KBM-7 (cell line): ENCODE results near the gene IL11RA.

Experiments
- DNase-seq: peaks from one replicate; pipeline ENCODE4 v3.0.0-alpha.2; 2015
- in situ Hi-C: fragments of 300-500 bp; cut with MboI; formaldehyde crosslinking; loops from 2 replicates; pipeline ENCODE4 v1.14.3; 2020; ENCODE audit warnings: low sequenced_read_pairs, low pct_unique_long_range_greater_than_20kb, mixed read lengths

Gene IL11RA

DNA sequence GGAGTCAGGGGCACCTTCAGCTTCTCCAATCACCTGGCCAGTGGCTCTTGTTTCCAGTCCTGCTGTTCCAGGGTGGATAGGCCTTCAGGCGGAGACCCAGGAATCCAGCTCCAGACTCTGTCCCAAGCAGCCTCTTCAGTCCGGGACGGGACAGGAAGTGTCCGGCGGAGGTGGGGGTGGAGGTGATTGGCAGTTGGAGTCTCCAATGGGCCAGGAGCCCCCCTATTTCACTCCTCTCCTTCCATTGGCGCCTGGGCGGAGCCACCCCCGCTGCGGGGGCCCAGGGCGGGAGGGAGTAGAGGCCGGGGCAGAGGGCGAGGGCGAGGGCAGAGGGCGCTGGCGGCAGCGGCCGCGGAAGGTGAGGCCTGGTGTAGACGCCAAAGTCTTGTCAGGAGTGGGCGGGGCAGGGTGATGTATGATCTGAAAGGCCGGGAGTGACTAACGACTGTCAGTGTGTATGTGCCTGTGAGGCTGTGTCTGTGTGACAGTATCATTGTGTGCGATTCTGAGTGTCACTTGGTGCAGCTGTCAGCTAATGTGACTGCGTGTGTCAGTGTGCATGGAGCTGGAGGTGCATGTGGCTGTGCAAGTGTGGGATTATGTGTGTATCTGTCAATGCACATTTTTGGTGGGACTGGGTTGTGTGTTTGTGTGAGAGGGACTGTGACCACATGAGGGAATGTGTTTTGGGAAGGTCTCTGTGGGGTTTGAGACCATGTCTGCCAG is at the start of gene IL11RA:
TSS of gene IL11RA (plus strand) at position 310 of the 726 bp plus-strand sequence. CDS start 3,033 bp downstream, outside the sequence.
- in situ Hi-C loops = no loop called here
- no peak for DNase-seq

DNA sequence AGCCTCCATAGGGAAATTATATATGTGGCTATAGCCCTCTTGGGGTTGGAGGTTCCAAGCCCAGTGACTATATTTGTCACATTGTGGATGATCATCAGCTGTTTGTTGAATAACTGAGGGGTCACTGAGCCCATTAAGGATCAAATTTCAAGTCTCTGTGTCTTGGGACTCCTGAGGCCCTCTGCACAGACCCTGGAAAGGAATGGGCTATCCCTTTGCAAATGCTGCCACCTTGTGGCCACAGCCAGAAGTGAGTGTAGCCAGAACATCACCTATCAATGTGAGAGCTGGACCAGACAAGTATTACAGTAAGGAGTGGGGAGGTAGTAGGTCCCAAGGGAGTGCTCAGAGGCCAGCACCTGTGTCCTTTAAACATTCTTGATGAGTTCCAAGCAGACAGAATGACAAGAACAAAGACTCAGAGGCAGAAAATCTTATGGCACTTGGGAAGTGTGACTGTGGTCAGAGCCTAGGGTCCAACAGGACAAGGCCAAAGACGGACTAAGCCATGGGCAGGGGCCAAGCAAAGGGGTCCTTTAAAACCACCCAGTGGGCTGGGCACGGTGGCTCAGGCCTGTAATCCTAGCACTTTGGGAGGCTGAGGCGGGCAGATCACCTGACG is 48.3 kb upstream of the IL11RA start:
- peak; percentile 85 for DNase-seq
- in situ Hi-C loops = no loop called here

DNA sequence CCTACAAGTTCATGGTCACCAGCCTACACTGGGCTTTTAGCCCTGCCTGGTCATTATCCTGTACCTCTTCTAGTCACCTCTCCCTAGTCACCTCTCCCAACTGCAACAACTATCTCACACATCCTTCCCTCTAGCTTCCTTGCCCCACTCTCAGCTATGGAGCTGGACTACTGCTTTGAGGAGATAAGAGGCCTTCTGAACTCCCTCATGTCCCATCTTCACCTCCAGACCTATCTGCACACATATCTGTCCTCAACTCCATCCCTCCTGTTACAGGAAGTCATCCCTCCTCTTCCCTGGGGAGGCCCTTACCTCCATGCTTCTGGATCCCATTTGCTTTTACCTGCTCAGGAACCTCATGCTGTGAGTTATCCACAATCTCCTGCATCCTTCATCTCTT is 45.8 kb upstream of the IL11RA start:
- no peak for DNase-seq
- in situ Hi-C loops = no loop called here

DNA sequence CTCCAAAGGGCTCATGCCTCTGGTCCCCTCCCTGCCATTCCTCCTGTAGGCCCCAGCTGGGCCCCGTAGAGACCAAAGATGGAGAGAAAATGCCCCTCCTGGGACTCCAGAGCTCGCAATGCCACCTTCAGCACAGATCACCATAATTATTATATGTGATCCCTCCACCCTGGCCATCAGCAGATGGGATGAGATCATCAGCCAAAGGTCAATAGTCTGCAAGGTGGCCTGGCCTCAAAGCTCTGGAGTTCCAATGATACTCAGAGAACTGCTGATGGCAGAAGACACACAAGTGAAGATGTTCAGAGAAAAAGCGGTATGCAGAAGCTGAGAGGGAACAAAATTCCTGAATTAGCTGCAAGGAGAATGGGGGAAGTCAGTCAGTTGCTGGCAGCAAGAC is 45.1 kb upstream of the IL11RA start:
- in situ Hi-C loops = no loop called here

DNA sequence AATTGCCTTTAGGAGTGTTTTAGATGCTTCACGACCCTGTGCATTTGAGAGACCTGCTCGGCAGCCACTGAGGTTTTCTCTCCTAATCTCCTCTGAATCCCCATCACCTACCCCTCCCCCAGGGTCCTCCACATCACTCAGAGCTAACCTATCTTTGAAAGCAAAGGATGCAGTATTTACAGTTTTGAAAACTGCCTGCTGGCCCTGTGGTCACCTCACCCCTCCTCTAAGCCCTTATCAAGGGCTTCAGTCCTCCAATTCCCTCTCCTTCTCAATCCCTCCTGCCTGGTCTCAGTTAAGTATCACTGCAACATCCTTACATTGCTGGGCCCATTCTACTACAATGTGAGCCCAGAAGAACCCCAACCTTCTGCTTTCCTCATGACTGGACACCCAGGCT is 44.7 kb upstream of the IL11RA start:
- in situ Hi-C loops = no loop called here
- DNase-seq = no peak

More for the DNA sequence above, 45.1 kb upstream of the IL11RA start:
- DNase-seq = no peak

DNA sequence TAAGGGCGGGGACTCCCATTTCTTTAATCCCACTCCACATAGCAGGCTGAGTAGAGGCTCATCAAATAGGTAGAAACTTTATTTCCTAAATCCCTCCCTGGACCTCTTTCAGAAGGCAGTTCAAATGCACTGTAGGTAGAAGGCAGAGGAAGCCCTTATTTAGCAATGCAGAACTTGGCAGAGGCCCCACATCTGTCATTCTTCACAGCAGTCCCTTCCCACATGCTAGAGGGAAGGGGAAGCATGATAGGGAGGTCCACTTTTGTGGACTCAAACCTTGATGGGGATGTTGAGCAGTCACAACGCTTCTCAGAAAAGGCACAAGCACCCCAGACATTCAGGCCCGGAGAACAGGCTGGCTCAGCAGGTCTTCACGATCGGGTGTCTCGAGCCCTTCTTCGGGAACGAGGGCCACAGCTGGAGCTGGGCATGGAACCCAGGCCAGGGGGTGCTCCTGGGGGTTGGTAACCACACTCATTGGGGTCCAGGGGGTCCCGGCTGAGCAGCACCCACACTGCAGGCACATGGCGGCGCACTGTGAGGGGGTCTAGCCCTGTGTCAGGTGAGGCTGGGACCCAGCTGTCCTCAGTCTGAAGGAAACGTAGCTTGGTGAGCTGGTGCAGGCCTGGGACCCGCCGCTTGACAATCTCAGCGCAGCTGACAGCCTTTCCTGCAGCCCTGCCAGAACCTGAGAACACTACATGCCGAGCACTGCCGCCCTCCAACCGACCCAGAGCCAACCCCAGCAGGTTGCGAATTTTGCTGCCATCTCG is 41.4 kb upstream of the IL11RA start:
- in situ Hi-C loops = no loop called here
- DNase-seq = peak; percentile 51

DNA sequence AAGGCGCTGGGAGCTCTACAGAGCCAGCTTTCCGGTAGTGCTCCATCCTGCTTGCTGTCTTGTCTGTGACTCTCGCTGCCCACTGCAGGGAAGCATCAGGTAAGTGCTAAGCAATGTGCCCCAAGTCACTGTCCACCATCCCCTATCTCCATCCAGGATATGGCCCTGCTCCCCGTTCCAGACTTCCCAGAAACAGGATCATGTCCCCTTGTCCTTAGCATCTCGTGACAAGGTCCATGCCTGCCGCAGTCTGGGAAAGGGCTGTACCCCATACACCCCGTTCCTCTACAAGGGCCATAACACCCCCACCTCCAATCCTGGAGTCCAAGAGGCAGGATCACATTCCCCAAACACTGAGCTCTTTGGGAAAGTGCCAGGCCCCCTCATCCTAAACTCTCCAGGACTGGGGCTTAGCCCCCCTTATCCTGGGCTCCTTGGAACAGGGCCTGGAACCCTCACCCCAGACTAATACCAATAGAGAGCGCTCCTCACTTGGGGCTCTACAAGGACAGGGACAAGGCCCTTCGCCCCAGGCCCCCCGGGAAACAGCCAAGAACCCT is 40.7 kb upstream of the IL11RA start:
- in situ Hi-C loops = no loop called here
- DNase-seq = no peak

DNA sequence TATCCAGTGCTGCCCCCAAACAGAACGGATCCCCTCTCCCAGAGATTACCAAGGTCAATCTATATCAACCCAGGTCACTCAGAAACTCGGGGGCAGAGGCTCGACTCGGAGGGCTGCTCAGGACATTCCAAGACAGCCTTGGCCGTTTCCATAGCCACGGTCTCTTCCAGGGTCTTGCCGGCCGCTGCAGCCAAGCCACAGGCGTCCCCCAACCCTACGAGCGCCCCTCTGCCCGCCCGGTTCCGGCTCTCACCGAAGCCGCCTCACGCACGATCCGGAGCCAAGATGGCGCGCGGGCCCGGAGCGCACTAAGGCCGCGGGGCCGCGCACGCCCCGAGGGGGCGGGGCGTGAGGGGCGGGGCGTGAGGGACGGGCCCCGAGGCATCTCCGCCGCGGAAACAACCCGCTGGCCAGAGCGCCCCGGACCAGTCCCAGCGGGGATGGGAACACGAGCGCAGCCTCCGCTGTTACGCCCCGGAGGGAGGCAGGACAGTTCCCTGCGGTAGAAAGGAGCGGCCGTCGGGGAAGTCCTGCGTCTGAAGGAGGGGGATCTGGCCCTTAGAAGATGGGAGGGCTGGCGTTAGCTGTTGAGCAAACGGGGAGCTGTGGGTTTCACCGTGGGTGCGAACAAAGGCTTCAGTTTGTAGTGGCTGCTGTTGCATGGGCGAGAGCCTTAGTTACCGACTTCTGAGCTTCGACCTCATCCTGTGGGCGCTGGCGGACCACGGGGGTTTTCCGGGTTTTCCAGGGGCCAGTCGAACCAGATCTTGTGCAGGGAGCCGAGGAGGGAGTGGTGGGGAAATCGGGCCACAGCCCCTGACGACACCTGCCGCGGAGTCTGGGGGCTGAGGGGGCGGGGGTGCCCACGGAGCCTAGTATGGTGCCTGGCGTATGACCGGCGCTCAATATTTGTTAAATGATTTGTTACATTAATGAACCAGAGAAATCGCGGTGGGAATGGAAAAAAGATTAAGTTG is 39.9 kb upstream of the IL11RA start, which contains the start of gene RPP25L:
TSS of gene RPP25L (minus strand) at position 287 of the 977 bp plus-strand sequence. CDS start 801 bp downstream, outside the sequence.
- in situ Hi-C loops = no loop called here
- DNase-seq = peak; percentile 79

DNA sequence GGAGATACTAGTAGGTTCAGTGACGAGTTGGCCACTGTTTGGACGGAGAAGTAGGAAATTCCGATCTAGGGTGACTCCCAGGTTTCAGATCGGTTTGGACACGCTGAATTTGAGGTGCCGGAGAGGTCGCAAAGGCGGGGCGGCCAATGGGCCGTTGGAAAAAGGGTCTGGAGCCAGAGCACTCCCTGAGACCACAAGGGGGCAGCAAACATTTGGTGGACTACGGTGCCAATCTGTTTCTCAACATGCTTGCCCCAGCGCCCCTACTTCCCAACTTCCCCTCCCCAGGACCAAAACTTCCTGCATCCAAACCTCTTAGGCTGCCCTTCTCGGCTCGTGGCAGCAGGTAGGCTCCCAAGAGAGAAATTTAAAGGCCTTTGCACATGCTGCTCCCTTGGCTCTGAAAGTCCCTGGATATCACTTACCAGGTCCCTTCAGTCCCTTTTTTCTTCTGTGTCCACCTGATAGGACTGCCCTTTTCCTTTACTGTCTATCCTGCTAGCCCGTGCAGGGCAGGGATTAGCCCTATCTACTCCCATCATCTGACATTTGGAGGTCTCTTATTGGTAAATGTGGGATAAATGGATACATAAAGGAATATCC is 39.1 kb upstream of the IL11RA start:
- in situ Hi-C loops = no loop called here
- DNase-seq = peak; percentile 82

DNA sequence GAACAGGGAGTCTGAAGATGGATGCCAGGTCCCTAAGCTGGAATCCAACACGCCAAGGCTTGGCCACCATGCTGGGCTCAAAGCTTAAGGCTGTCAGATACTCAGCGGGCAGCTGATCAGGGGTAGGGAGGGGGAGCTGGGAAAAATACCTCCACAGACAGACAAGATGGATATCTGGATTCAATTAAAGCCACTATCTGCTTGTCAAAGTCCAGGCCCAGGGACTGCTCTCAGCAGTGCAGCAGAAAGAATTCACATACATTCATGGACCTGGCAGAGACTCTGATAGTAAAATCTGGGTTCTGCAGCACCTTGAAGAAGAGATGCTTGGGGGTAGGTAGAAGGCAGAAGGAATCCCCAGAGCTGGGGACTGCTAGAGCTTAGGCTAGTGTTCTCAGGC is 36.9 kb upstream of the IL11RA start:
- in situ Hi-C loops = no loop called here
- no peak for DNase-seq

DNA sequence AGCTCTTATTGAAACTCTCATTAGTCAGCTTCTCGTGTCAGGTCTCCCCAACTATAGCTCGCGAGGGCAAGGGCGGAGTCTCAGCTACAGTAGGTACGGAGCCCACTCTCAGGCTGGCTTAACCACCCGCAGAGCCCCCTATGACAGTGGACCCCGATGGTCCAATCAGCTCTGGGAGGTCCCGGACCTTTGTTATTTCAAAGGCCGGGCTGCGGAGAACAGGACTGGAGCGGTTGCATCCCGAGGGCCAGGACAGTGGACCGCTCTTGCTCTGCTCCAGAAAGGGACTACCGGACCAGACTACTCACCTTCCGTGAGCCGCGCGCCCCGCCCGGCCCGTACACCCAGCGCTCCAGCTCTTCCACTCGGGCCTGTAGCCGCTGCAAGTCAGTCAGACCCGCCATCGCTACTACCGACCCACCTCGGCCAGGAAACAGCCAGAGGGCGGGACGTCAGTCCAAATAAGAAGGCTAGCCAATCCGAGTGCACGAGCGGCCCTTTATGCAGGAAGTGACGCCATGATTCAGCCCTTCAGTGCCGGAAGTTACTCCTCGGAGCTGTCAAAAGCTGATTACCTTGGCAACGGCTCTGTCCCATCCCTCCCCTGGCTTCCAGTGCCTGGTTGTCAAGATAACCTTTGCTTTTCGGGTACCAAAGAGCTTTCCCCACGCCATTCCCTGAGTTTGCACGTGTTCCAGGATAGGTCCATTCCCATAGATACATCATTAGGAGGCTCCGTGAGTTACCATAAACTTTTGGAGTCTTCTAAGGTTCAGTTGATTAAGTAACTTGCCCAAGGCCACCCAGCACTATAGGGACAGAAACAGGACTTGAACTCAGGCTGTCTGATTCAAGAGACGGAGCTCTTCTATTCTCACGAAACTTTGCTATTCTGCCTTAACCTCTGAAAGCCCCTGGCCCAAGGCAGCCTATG is 31.7 kb upstream of the IL11RA start, which contains the start of gene DCTN3:
TSS of gene DCTN3 (minus strand) at position 435 of the 934 bp plus-strand sequence. CDS start at position 404, 31 bp downstream.
- DNase-seq = peak; percentile 93
- in situ Hi-C loops = no loop called here

DNA sequence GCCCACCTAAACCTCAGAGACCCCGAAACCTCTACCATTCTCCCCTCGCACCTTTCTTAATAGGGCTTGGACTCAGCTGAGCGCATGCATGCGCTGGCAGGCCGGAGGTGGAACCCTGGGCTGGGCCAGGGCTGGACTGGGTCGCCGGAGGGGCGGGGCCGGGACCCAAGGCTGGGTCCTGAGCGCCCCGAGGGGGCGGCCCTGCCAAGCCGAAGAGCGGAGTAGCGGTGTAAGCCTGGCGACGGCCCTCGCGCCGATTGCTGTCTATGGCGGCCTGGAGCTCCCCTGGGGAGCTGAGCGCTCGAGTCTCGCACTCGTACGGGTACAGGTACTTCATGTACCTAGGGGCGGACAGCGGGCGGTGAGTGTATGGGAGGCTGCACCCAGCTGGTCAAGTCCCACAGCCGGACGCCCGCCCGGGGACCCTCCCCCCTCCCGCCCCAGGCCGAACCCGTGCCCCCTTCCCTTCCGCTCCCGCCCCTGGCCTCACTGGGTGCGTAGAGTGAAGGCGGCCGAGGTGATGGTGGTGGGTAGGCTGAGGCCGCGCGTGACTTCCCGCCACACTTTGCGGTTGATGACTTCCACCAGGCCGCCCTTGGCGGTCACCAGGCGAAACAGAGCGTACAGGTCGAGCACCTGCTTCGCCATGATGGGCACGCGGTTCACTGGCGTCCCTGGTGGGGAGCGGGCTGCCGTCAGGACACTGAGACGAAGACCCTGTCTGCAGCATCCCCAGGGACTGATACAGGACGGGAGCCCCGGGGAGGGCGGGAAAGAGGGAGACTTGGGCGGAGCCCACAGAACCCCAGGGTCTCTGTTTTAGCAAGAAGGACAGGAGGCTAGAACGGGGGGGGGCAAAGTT is 28.4 kb upstream of the IL11RA start:
- no peak for DNase-seq
- in situ Hi-C loops = no loop called here

DNA sequence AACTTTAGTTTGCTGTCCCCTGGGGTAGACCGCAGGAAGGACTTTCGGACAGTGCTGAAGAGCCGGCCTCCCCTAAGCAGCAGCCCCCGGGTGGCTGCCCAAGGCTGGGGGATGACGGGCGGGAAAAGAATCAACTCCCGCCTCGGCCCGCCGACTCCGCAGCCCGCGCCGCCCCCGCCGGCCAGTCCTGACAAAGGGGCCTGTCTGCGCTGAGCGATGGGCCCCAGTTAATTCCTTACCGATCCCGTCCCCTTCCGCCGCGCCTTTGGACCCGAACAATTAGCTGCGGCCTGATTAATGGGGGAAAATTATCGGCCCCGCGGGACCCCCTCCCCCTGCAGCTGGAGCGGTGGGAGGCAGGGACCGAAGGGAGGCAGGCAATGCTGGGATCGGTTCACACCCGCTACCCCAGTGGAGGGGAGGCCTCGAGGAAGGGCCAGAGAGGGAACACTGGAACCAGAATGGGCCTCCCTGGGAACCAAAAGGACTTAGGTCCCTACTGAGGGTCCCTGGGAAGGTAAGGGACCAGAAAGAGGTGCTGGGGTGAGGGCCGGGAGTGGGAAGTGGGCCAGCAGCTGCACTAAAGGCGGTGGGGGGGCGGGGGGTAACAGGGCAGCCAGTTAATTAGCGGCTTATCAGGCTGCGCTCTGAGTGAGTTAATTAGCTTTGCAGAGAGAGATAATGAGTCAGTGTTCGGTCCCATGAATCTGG is 27.4 kb upstream of the IL11RA start:
- in situ Hi-C loops = no loop called here
- no peak for DNase-seq

DNA sequence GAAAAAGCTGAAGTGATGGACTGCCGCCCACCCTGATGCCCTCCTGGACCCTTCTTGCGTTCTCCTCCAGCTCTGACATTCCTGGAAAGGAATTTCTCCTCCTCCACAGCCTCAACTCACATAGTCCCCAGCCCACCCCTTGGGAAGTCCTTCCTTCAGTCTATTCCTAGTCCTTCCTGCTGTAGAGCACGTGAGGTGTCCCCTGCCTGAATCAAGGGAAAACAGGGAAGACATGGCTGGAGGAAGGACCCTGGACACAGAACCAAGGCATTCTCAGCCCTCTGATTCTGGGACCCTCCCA is 26.8 kb upstream of the IL11RA start:
- in situ Hi-C loops = no loop called here

DNA sequence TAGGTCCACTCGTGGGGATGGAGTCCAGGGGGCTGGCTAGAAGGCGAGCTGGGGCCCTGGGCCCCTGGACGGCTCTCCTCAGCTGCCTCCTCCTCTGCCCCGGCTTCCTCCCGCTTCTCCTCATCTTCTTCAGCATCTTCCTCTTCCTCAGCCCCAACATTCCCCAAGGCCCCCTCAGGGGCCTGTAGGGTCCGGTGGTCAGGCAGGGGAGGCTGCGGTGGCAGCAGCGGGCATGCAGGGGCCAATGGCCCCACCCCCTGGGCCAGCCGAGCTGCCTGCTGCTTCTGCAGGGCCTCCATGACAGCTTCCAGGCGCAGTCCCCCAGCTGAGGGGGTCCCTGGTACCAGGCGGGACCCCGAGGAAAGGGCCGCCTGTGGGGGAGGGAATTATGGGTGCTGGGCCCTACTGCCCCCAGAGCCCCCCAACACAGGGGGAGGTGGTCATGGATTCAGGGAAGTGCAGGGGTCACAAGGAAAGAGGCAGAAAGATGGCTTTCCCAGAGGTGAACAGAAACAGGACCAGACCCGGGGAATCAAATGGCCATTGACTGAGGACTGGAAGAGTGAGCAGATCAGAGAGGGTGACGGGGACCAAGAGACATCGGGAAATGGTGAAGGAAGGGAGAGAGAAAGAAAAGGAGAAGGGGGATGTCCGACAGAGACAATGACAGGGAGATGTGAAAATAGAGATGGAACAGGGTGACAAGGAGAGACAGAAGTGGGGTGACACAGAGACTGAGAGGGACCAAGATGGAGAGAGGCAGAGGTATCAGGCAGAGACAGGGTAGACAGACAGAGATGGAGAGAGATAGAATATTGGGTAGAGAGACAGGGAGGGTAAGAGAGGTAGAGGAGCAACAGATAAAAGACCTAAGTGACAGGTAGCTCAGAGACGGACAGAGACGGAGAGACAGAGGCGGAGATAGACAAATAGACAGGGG is 24.0 kb upstream of the IL11RA start:
- in situ Hi-C loops = no loop called here
- no peak for DNase-seq

More for the DNA sequence above, 26.8 kb upstream of the IL11RA start:
- no peak for DNase-seq
